ENCODE measurements around the gene CDK13.

- TF ChIP-seq POLR2AphosphoS5 (IDR thresholded peaks at IDR 0.05; ENCODE audit: low read depth, low read length) (no peak), POLR2A (IDR thresholded peaks at IDR 0.05; ENCODE audit: low read depth, low read length) (no peak), TAF1 (IDR thresholded peaks at IDR 0.05; ENCODE audit: low read depth, low read length) (no peak), PAX5 (IDR thresholded peaks at IDR 0.05; ENCODE audit: insufficient read depth, low read length, severe bottlenecking) (no peak), SPI1 (IDR thresholded peaks at IDR 0.05; ENCODE audit: low read depth, low read length) (no peak), POU2F2 (IDR thresholded peaks at IDR 0.05; ENCODE audit: low read depth, low read length) (no peak)
Observed at GRCh38 chr7:39967406-39968161, 17.5 kb downstream of the CDK13 start.

Measured in GM12891 (cell line).